K562 (cell line): ENCODE data around the gene SFPQ. TPM values are rescaled to one million over a fixed set of nuclear protein-coding genes. Genes with fewer than 3 reads are reported as not detected.

Experiments
- CAMTA2 ChIP-seq: fragments of 250-450 bp; sonication (Bioruptor Pico); conservative IDR thresholded peaks from 2 replicates; pipeline ENCODE4 v1.5.1; 2022
- CHD2 ChIP-seq: IDR thresholded peaks from 2 replicates; pipeline ENCODE4 v1.6.1; 2011; ENCODE audit warnings: low read depth, low read length
- GABPB2 ChIP-seq: fragments of 250-450 bp; sonication (Bioruptor Pico); conservative IDR thresholded peaks from 2 replicates; pipeline ENCODE4 v1.5.1; 2021; ENCODE audit warnings: mild to moderate bottlenecking
- HIVEP1 ChIP-seq: fragments of 250-450 bp; sonication (Bioruptor Pico); IDR thresholded peaks from 2 replicates; pipeline ENCODE4 v1.4.0; 2020; ENCODE audit warnings: mild to moderate bottlenecking
- HMG20A ChIP-seq: fragments of 450-650 bp; formaldehyde crosslinking; conservative IDR thresholded peaks from 2 replicates; pipeline ENCODE4 v1.4.0; 2020; ENCODE audit warnings: mild to moderate bottlenecking, mixed read lengths
- HOXB6 ChIP-seq: fragments of 250-450 bp; sonication (Bioruptor Pico); IDR thresholded peaks from 2 replicates; pipeline ENCODE4 v1.5.1; 2022; ENCODE audit warnings: mild to moderate bottlenecking, borderline replicate concordance
- KLF13 ChIP-seq: fragments of 450-650 bp; IDR thresholded peaks from 2 replicates; pipeline ENCODE4 v1.6.1; 2016; ENCODE audit warnings: missing genetic modification characterization, low read depth, mild to moderate bottlenecking, missing compliant biosample characterization, moderate library complexity, borderline replicate concordance
- MTF1 ChIP-seq: fragments of 250-450 bp; sonication (Bioruptor Pico); IDR thresholded peaks from 2 replicates; pipeline ENCODE4 v1.9.0; 2021; ENCODE audit warnings: moderate library complexity, mild to moderate bottlenecking, inconsistent platforms, borderline replicate concordance
- RBFOX2 ChIP-seq: fragments of 200-400 bp; formaldehyde crosslinking; IDR thresholded peaks from 2 replicates; pipeline ENCODE4 v1.6.1; 2017; ENCODE audit warnings: low read depth, mild to moderate bottlenecking, low read length, moderate library complexity
- RBM17 ChIP-seq: fragments of 200-400 bp; formaldehyde crosslinking; IDR thresholded peaks from 2 replicates; pipeline ENCODE4 v1.6.1; 2017; ENCODE audit warnings: low read depth, mild to moderate bottlenecking, low read length, borderline replicate concordance
- RCOR1 ChIP-seq, 2 experiments: IDR thresholded peaks; 2 replicates each; pipeline ENCODE4 v1.6.1; 2012; ENCODE audit warnings: low read depth in 2 of 2, low read length in 2 of 2, borderline replicate concordance in 1 of 2, improper control_type of control experiment in 1 of 2
- SAP30 ChIP-seq: fragments of 200-600 bp; sonication (generic); IDR thresholded peaks from 2 replicates; pipeline ENCODE4 v1.6.1; 2012; ENCODE audit warnings: borderline replicate concordance, low read depth, mild to moderate bottlenecking, moderate library complexity, low read length, control low read depth, inconsistent platforms; ENCODE audit not compliant: insufficient read depth, poor library complexity, severe bottlenecking
- SLC30A9 ChIP-seq: fragments of 250-450 bp; sonication (Bioruptor Pico); IDR thresholded peaks from 2 replicates; pipeline ENCODE4 v1.8.0; 2022; ENCODE audit warnings: mild to moderate bottlenecking, moderate library complexity
- SMARCC2 ChIP-seq: fragments of 450-650 bp; IDR thresholded peaks from 2 replicates; pipeline ENCODE4 v1.6.1; 2017; ENCODE audit warnings: antibody characterized with exemption, moderate library complexity, mild to moderate bottlenecking, low read depth
- SPI1 ChIP-seq: IDR thresholded peaks from 2 replicates; pipeline ENCODE4 v1.6.1; 2011; ENCODE audit warnings: low read depth, low read length, control low read depth, borderline replicate concordance
- THRAP3 ChIP-seq: fragments of 450-650 bp; IDR thresholded peaks from 2 replicates; pipeline ENCODE4 v1.6.1; 2016; ENCODE audit warnings: mild to moderate bottlenecking, inconsistent platforms, borderline replicate concordance
- TOE1 ChIP-seq, 2 experiments: fragments of 450-650 bp in 1 of 2; sonication (generic) in 1 of 2; formaldehyde crosslinking in 1 of 2; IDR thresholded peaks; 2 replicates each; pipeline versions ENCODE4 v1.7.1 to v1.8.0; 2016 to 2022; ENCODE audit warnings: borderline replicate concordance in 2 of 2, mild to moderate bottlenecking in 2 of 2, antibody characterized with exemption in 1 of 2, inconsistent platforms in 1 of 2, low read depth in 1 of 2, missing genetic modification reagents in 1 of 2, moderate library complexity in 1 of 2
- ZFP1 ChIP-seq: fragments of 450-650 bp; formaldehyde crosslinking; IDR thresholded peaks from 2 replicates; pipeline ENCODE4 v1.4.0; 2020; ENCODE audit warnings: mild to moderate bottlenecking, mixed read lengths
- ZNF408 ChIP-seq: fragments of 250-450 bp; sonication (Bioruptor Pico); IDR thresholded peaks from 2 replicates; pipeline ENCODE4 v1.4.0; 2020; ENCODE audit warnings: low read depth, mild to moderate bottlenecking, moderate library complexity
- polyA plus RNA-seq, 8 experiments: library from polyadenylated mRNA; depleted of rRNA in 4 of 8; stranded (reverse) in 5 of 8; unstranded in 3 of 8; fragments of >200 nt; fragmentation: Nextera tagmentation in 2 of 8; fragmentation: Illumina TruSeq in 1 of 8; extraction: Ambion mirVana in 2 of 8; extraction: Trizol in 1 of 8; gene quantifications; 2 replicates each; pipeline versions ENCODE4 v1.2.1 to v1.2.3, GENCODE V29; 2011 to 2014; ENCODE audit warnings: inconsistent platforms in 1 of 8, missing spikeins in 1 of 8
- total RNA-seq, 7 experiments: library from RNA; depleted of rRNA in 6 of 7; stranded (reverse); fragments of >200 nt in 6 of 7; fragmentation: Illumina TruSeq in 2 of 7; extraction: Trizol in 2 of 7; gene quantifications; 2 replicates each; pipeline versions ENCODE4 v1.2.1 to v1.2.3, GENCODE V29; 2011 to 2021; ENCODE audit warnings: low replicate concordance in 1 of 7
- TF ChIP-seq, protein P1 (sequence below), 3 experiments: fragments of 200-800 bp in 1 of 3; fragments of 250-450 bp in 1 of 3; fragments of 450-650 bp in 1 of 3; sonication (Bioruptor Pico) in 1 of 3; sonication (Bioruptor generic) in 1 of 3; formaldehyde crosslinking in 1 of 3; IDR thresholded peaks; 2 replicates each; pipeline versions ENCODE4 v1.6.1 to v1.8.0; 2016 to 2022; ENCODE audit warnings: mild to moderate bottlenecking in 2 of 3, missing genetic modification characterization in 2 of 3, missing compliant biosample characterization in 1 of 3, moderate library complexity in 1 of 3
- TF ChIP-seq, protein P2 (sequence below): fragments of 450-650 bp; IDR thresholded peaks from 2 replicates; pipeline ENCODE4 v1.6.1; 2016; ENCODE audit warnings: antibody characterized with exemption

Gene SFPQ
- total and polyA plus RNA-seq, 9 of the 15 experiments (the other 6 are each of a cell fraction or from before 2014, with no cell fraction given), result 69.7 to 562 (median 399) TPM

DNA sequence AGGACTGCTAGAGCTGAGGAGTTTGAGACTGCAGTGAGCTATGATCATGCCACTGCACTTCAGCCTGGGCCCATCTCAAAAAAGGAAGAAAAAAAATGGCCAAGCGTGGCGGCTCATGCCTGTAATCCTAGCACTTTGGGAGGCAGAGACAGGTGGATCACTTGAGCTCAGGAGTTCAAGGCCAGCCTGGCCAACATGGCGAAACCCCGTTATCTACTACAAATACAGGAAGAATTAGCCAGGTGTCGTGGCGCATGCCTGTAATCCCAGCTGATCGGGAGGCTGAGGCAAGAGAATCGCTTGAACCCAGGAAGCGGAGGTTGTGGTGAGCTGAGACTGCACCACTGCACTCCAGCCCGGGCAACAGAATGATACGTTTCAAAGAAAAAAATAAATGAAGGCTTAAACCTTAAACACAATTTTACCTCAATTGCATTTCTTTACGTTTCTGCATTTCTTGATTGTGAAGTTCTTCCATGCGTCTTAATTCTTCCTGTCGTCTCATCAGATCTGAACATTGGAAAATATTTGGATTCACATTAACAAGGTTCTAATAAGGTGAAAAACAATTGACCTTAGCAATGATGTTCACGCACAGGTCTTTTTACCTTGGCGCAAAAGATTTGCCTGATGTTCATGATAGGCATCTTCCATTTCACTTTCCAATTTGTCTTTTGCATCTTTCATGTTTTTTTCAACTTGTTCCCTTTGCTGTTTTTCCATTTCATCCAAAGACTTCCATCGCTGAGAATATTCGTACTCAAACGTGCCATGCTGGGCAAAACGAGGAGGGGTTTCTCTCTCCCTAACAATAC is 4.2 kb downstream of the SFPQ start (continued):
- TF ChIP-seq, protein P1, sequence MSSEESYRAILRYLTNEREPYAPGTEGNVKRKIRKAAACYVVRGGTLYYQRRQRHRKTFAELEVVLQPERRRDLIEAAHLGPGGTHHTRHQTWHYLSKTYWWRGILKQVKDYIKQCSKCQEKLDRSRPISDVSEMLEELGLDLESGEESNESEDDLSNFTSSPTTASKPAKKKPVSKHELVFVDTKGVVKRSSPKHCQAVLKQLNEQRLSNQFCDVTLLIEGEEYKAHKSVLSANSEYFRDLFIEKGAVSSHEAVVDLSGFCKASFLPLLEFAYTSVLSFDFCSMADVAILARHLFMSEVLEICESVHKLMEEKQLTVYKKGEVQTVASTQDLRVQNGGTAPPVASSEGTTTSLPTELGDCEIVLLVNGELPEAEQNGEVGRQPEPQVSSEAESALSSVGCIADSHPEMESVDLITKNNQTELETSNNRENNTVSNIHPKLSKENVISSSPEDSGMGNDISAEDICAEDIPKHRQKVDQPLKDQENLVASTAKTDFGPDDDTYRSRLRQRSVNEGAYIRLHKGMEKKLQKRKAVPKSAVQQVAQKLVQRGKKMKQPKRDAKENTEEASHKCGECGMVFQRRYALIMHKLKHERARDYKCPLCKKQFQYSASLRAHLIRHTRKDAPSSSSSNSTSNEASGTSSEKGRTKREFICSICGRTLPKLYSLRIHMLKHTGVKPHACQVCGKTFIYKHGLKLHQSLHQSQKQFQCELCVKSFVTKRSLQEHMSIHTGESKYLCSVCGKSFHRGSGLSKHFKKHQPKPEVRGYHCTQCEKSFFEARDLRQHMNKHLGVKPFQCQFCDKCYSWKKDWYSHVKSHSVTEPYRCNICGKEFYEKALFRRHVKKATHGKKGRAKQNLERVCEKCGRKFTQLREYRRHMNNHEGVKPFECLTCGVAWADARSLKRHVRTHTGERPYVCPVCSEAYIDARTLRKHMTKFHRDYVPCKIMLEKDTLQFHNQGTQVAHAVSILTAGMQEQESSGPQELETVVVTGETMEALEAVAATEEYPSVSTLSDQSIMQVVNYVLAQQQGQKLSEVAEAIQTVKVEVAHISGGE (CRISPR knock-in tag; IDR thresholded peaks at IDR 0.05), result peak in 1 of 3 experiments; percentile 59; a peak in 2 of 6 replicates
- TF ChIP-seq KLF13, result no peak
- no peak for TF ChIP-seq ZFP1 (CRISPR knock-in tag)
- TF ChIP-seq ZNF408 (CRISPR knock-in tag), result no peak
- TF ChIP-seq HOXB6 (CRISPR knock-in tag), result no peak
- no peak for TF ChIP-seq SAP30
- TF ChIP-seq CHD2, result no peak
- no peak for TF ChIP-seq RCOR1 (IDR thresholded peaks at IDR 0.05; ENCODE audit: borderline replicate concordance in 1 of 2, low read depth in 2 of 2, low read length in 2 of 2)
- TF ChIP-seq MTF1, result no peak
- TF ChIP-seq RBM17, result no peak
- TF ChIP-seq CAMTA2 (CRISPR knock-in tag), result no peak
- no peak for TF ChIP-seq TOE1 (IDR thresholded peaks at IDR 0.05; ENCODE audit: borderline replicate concordance)
- TF ChIP-seq TOE1 (CRISPR knock-in tag; IDR thresholded peaks at IDR 0.05; ENCODE audit: borderline replicate concordance, low read depth), result no peak
- TF ChIP-seq HMG20A (CRISPR knock-in tag), result no peak
- no peak for TF ChIP-seq GABPB2 (CRISPR knock-in tag)
- TF ChIP-seq SMARCC2, result no peak
- no peak for TF ChIP-seq HIVEP1 (CRISPR knock-in tag)
- peak; percentile 71 for TF ChIP-seq RBFOX2
- 0 out of 2 replicates have a peak, but pooled peaks have one; percentile 39 for TF ChIP-seq SLC30A9 (CRISPR knock-in tag)
- no peak for TF ChIP-seq THRAP3
- TF ChIP-seq, protein P2, sequence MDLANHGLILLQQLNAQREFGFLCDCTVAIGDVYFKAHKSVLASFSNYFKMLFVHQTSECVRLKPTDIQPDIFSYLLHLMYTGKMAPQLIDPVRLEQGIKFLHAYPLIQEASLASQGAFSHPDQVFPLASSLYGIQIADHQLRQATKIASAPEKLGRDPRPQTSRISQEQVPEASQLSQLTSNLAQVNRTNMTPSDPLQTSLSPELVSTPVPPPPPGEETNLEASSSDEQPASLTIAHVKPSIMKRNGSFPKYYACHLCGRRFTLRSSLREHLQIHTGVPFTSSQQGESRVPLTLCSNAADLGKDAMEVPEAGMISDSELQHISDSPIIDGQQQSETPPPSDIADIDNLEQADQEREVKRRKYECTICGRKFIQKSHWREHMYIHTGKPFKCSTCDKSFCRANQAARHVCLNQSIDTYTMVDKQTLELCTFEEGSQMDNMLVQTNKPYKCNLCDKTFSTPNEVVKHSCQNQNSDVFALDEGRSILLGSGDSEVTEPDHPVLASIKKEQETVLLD, result no peak
- no peak for TF ChIP-seq SPI1
